ENCODE data around the gene LPCAT1.
"Not testable (repeated sequence)": the region's sequence is repeated elsewhere in the genome, so short reads cannot be mapped to it uniquely, and the experiment has no call there.

Gene LPCAT1

GRCh38 chr5:1462358-1462757, 61.4 kb downstream of the LPCAT1 start:
- no peaks in the 10 kb centered on the region for H3K27me3 ChIP-seq (ENCODE audit: insufficient read depth, low read length, poor library complexity, severe bottlenecking)
- no peak for TF ChIP-seq EZH2phosphoT487 (IDR thresholded peaks at IDR 0.05; ENCODE audit: borderline replicate concordance)
- TF ChIP-seq, protein P1, sequence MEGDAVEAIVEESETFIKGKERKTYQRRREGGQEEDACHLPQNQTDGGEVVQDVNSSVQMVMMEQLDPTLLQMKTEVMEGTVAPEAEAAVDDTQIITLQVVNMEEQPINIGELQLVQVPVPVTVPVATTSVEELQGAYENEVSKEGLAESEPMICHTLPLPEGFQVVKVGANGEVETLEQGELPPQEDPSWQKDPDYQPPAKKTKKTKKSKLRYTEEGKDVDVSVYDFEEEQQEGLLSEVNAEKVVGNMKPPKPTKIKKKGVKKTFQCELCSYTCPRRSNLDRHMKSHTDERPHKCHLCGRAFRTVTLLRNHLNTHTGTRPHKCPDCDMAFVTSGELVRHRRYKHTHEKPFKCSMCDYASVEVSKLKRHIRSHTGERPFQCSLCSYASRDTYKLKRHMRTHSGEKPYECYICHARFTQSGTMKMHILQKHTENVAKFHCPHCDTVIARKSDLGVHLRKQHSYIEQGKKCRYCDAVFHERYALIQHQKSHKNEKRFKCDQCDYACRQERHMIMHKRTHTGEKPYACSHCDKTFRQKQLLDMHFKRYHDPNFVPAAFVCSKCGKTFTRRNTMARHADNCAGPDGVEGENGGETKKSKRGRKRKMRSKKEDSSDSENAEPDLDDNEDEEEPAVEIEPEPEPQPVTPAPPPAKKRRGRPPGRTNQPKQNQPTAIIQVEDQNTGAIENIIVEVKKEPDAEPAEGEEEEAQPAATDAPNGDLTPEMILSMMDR (conservative IDR thresholded peaks at IDR 0.05; ENCODE audit: low read length): no peak
- peaks cover 41% of the 10 kb centered on the region; the same call in 1 of the 2 replicates for H3K36me3 ChIP-seq (ENCODE audit: insufficient read depth, low read length)
- no peaks in the 10 kb centered on the region for H3K9me2 ChIP-seq (replicated peaks; ENCODE audit: low read depth, low read length)
- H3K4me2 ChIP-seq (ENCODE audit: low read depth, low read length, poor library complexity, severe bottlenecking): no peak overlapping the region
- no peaks in the 10 kb centered on the region for H3K79me2 ChIP-seq (ENCODE audit: insufficient read depth, low read length)
- no peaks in the 10 kb centered on the region for H3K9me3 ChIP-seq (ENCODE audit: insufficient read depth, low read depth, low read length)
- no peaks in the 10 kb centered on the region for H4K20me1 ChIP-seq (ENCODE audit: insufficient read depth, low read length, poor library complexity, severe bottlenecking)
- H3K4me3 ChIP-seq (ENCODE audit: low read length, poor library complexity, severe bottlenecking): no peak overlapping the region
- no peak overlapping the region for H3K9ac ChIP-seq (ENCODE audit: low read depth, low read length, poor library complexity, severe bottlenecking)
- no peak overlapping the region for H2AFZ ChIP-seq (ENCODE audit: low read length)
- no peaks in the 10 kb centered on the region for H3F3A ChIP-seq (ENCODE audit: low read depth)
- H3K4me1 ChIP-seq (ENCODE audit: insufficient read depth, low read length, poor library complexity, severe bottlenecking): no peaks in the 10 kb centered on the region

DNA sequence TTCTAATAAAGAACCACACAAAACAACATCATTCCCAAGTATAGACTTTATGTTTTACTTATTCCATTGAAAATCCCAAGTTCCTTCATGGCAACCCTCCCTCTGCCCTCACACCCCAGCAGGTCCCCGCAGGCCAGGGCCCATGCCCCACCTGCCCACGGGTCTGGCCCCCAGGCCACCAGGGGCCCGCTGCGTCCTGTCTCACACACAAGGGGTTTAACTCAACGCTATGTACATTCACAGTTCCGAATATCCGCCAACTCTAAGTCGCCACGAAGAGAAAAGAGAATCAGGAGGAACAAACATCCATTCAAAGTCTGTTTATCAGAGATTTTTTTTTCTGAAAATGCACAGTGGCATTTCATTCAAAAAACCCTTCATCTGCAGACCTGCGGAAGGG, 62.4 kb downstream of the LPCAT1 start:
- no peaks in the 10 kb centered on the region for H3F3A ChIP-seq (ENCODE audit: low read depth)
- peaks cover 41% of the 10 kb centered on the region; the same call in 1 of the 2 replicates for H3K36me3 ChIP-seq (ENCODE audit: insufficient read depth, low read length)
- no peaks in the 10 kb centered on the region for H3K4me1 ChIP-seq (ENCODE audit: insufficient read depth, low read length, poor library complexity, severe bottlenecking)
- H3K4me3 ChIP-seq (ENCODE audit: low read length, poor library complexity, severe bottlenecking): no peak overlapping the region
- H3K9me2 ChIP-seq (replicated peaks; ENCODE audit: low read depth, low read length): no peaks in the 10 kb centered on the region
- no peaks in the 10 kb centered on the region for H3K27me3 ChIP-seq (ENCODE audit: insufficient read depth, low read length, poor library complexity, severe bottlenecking)
- H3K79me2 ChIP-seq (ENCODE audit: insufficient read depth, low read length): no peaks in the 10 kb centered on the region
- H3K9ac ChIP-seq (ENCODE audit: low read depth, low read length, poor library complexity, severe bottlenecking): no peak overlapping the region
- TF ChIP-seq, protein P1 (conservative IDR thresholded peaks at IDR 0.05; ENCODE audit: low read length): no peak
- no peak for TF ChIP-seq EZH2phosphoT487 (IDR thresholded peaks at IDR 0.05; ENCODE audit: borderline replicate concordance)
- peaks cover 7% of the 10 kb centered on the region; the same call in 1 of the 2 replicates for H3K9me3 ChIP-seq (ENCODE audit: insufficient read depth, low read depth, low read length)
- H3K4me2 ChIP-seq (ENCODE audit: low read depth, low read length, poor library complexity, severe bottlenecking): no peak overlapping the region
- H4K20me1 ChIP-seq (ENCODE audit: insufficient read depth, low read length, poor library complexity, severe bottlenecking): no peaks in the 10 kb centered on the region
- no peak overlapping the region for H2AFZ ChIP-seq (ENCODE audit: low read length)

DNA sequence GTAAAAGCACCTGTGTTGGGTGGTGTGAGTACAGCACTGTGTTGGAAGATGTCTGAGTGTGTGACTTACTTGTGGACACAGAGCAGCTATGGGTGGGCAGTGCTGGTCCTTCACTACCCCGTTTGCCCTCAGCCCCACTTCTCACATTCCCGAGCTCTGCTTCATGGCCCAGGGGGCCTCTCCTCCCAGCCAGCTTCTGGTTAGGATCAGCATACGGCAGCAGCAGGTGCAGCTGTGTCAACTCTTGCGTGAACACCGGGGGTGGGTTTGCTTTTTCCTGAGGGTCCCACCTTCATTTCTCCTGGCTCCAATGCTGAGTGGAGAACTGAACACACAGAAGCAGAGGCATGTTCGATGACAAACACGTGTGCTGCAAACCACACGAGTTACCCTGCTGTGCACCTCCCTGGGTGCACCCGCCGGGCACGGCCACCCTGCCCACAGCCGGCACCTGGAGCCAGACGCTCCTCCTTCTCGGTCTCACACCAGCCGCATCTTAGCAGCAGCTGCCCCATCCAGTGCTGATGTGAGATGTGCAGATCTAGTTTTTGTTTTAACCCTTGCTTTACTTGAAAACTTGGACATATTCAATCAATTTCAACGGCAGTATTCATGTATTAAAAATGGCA, 63.6 kb downstream of the LPCAT1 start:
- no peaks in the 10 kb centered on the region for H3K4me1 ChIP-seq (ENCODE audit: insufficient read depth, low read length, poor library complexity, severe bottlenecking)
- H3F3A ChIP-seq (ENCODE audit: low read depth): no peaks in the 10 kb centered on the region
- no peak overlapping the region for H3K4me3 ChIP-seq (ENCODE audit: low read length, poor library complexity, severe bottlenecking)
- TF ChIP-seq EZH2phosphoT487 (IDR thresholded peaks at IDR 0.05; ENCODE audit: borderline replicate concordance): no peak
- TF ChIP-seq, protein P1 (conservative IDR thresholded peaks at IDR 0.05; ENCODE audit: low read length): no peak
- H3K27me3 ChIP-seq (ENCODE audit: insufficient read depth, low read length, poor library complexity, severe bottlenecking): no peaks in the 10 kb centered on the region
- no peak overlapping the region for H3K4me2 ChIP-seq (ENCODE audit: low read depth, low read length, poor library complexity, severe bottlenecking)
- H3K79me2 ChIP-seq (ENCODE audit: insufficient read depth, low read length): no peaks in the 10 kb centered on the region
- no peaks in the 10 kb centered on the region for H4K20me1 ChIP-seq (ENCODE audit: insufficient read depth, low read length, poor library complexity, severe bottlenecking)
- no peak overlapping the region for H3K9ac ChIP-seq (ENCODE audit: low read depth, low read length, poor library complexity, severe bottlenecking)
- H3K9me3 ChIP-seq (ENCODE audit: insufficient read depth, low read depth, low read length): peaks cover 15% of the 10 kb centered on the region; the same call in 1 of the 2 replicates
- H3K36me3 ChIP-seq (ENCODE audit: insufficient read depth, low read length): peaks cover 41% of the 10 kb centered on the region; the same call in 1 of the 2 replicates
- no peak overlapping the region for H2AFZ ChIP-seq (ENCODE audit: low read length)
- no peaks in the 10 kb centered on the region for H3K9me2 ChIP-seq (replicated peaks; ENCODE audit: low read depth, low read length)

GRCh38 chr5:1459435-1459834, 64.3 kb downstream of the LPCAT1 start:
- not testable (repeated sequence) for H4K20me1 ChIP-seq (ENCODE audit: insufficient read depth, low read length, poor library complexity, severe bottlenecking); H3K79me2 ChIP-seq (ENCODE audit: insufficient read depth, low read length); H3K4me1 ChIP-seq (ENCODE audit: insufficient read depth, low read length, poor library complexity, severe bottlenecking); H2AFZ ChIP-seq (ENCODE audit: low read length); H3K4me3 ChIP-seq (ENCODE audit: low read length, poor library complexity, severe bottlenecking); H3K4me2 ChIP-seq (ENCODE audit: low read depth, low read length, poor library complexity, severe bottlenecking); H3K9me2 ChIP-seq (replicated peaks; ENCODE audit: low read depth, low read length); H3F3A ChIP-seq (ENCODE audit: low read depth); H3K27me3 ChIP-seq (ENCODE audit: insufficient read depth, low read length, poor library complexity, severe bottlenecking); H3K9ac ChIP-seq (ENCODE audit: low read depth, low read length, poor library complexity, severe bottlenecking)
- Histone ChIP-seq H3K36me3 (ENCODE audit: insufficient read depth, low read length) (peaks cover 38% of the 10 kb centered on the region; the same call in 1 of the 2 replicates), H3K9me3 (ENCODE audit: insufficient read depth, low read depth, low read length) (peaks cover 18% of the 10 kb centered on the region; the same call in 1 of the 2 replicates)

DNA sequence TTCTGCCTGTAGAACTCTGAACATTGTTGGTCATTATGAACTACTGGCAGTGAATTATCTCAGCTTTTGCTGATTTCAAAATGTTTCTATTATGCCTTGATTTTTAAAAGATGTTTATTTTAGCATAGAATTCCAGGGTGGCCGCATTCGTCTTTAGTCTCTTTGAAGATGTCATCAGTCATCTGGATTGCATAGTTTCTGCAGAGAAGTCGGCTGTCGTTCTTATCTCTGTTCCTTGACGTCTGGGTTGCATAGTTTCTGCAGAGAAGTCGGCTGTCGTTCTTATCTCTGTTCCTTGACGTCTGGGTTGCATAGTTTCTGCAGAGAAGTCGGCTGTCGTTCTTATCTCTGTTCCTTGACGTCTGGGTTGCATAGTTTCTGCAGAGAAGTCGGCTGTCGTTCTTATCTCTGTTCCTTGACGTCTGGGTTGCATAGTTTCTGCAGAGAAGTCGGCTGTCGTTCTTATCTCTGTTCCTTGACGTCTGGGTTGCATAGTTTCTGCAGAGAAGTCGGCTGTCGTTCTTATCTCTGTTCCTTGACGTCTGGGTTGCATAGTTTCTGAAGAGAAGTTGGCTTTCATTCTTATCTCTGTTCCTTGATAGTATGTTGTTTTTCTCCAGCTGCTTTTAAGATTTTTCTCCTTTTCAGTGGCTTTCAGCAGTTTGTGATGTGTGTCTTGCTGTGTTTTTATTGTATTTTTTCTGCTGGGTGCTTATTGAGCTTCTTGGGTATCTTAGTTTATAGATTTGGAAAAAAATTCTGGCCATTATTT, 67.5 kb downstream of the LPCAT1 start:
- not testable (repeated sequence) for H3K79me2 ChIP-seq (ENCODE audit: insufficient read depth, low read length); H4K20me1 ChIP-seq (ENCODE audit: insufficient read depth, low read length, poor library complexity, severe bottlenecking); H3K4me3 ChIP-seq (ENCODE audit: low read length, poor library complexity, severe bottlenecking); H3K9me2 ChIP-seq (replicated peaks; ENCODE audit: low read depth, low read length); H3F3A ChIP-seq (ENCODE audit: low read depth); H3K27me3 ChIP-seq (ENCODE audit: insufficient read depth, low read length, poor library complexity, severe bottlenecking); H2AFZ ChIP-seq (ENCODE audit: low read length); H3K4me1 ChIP-seq (ENCODE audit: insufficient read depth, low read length, poor library complexity, severe bottlenecking); H3K4me2 ChIP-seq (ENCODE audit: low read depth, low read length, poor library complexity, severe bottlenecking); H3K9ac ChIP-seq (ENCODE audit: low read depth, low read length, poor library complexity, severe bottlenecking)
- peaks cover 13% of the 10 kb centered on the region; the same call in 1 of the 2 replicates for H3K36me3 ChIP-seq (ENCODE audit: insufficient read depth, low read length)
- H3K9me3 ChIP-seq (ENCODE audit: insufficient read depth, low read depth, low read length): peaks cover 32% of the 10 kb centered on the region

Data from Loucy (cell line).